Muscle of leg (tissue), 16 donors: ENCODE measurements around the gene PDPN. TPM values are rescaled to one million over a fixed set of nuclear protein-coding genes. Genes with fewer than 3 reads are reported as not detected.
A peak's percentile ranks its signal among the peaks of the same experiment; 100 is the strongest.

ENCODE experiments used
- DNase-seq: peaks from one replicate; pipeline ENCODE4 v3.0.0; 2013
- H3K27ac ChIP-seq: one replicate; pipeline ENCODE4 v1.5.1; 2013; ENCODE audit warnings: mild to moderate bottlenecking, low read length, control low read depth
- H3K27me3 ChIP-seq: one replicate; pipeline ENCODE4 v1.6.1; 2013; ENCODE audit warnings: low read length; ENCODE audit not compliant: control insufficient read depth, insufficient read depth
- H3K36me3 ChIP-seq: one replicate; pipeline ENCODE4 v1.6.1; 2013; ENCODE audit warnings: low read length; ENCODE audit not compliant: control insufficient read depth, insufficient read depth
- H3K4me1 ChIP-seq: one replicate; pipeline ENCODE4 v1.6.1; 2013; ENCODE audit warnings: low read length; ENCODE audit not compliant: control insufficient read depth, insufficient read depth
- H3K4me3 ChIP-seq: one replicate; pipeline ENCODE4 v1.5.1; 2013; ENCODE audit warnings: low read length, control low read depth
- H3K9me3 ChIP-seq: replicated peaks from 2 replicates; pipeline ENCODE4 v1.6.1; 2013; ENCODE audit warnings: low read depth, low read length; ENCODE audit not compliant: control insufficient read depth
- WGBS: methylation state at CpG from one replicate; pipeline ENCODE4 v1.1.5; 2013; ENCODE audit warnings: missing lambda C conversion rate; ENCODE audit not compliant: insufficient coverage; 5-methylcytosine and 5-hydroxymethylcytosine counted together
- long read RNA-seq, 11 donors: transcript quantifications; one replicate each; lab custom pipeline, GENCODE V29; 2026
- polyA plus RNA-seq, 8 donors: library from polyadenylated mRNA; unstranded; fragments of 120-200 nt; gene quantifications; one replicate each; pipeline versions ENCODE4 v1.2.1 to v1.2.3, GENCODE V29; 2013; ENCODE audit warnings: inconsistent platforms in 1 of 8, low replicate concordance in 1 of 8; ENCODE audit not compliant: insufficient read length in 8 of 8, insufficient read depth in 1 of 8
- total RNA-seq: library from RNA; stranded (reverse); fragments of 120-200 nt; gene quantifications from one replicate; pipeline ENCODE4 v1.2.4, GENCODE V29; 2013

PDPN gene
- total RNA-seq = 14.5 TPM
- 10 to 100 TPM; 28.6 to 52.2 (median 44.9) TPM for polyA plus RNA-seq
- long read RNA-seq, donor 1, transcript PDPN-201 (6 exons, 3,104 nt) = major isoform, 5 of 9 reads
- long read RNA-seq, donor 1, partial matches to known transcripts = 0 of 9 reads
- long read RNA-seq, donor 1, other reads (novel, unspliced or antisense) = 0 of 9 reads
- long read RNA-seq, donor 2, partial matches to known transcripts = 0 of 2 reads
- long read RNA-seq, donor 2, other reads (novel, unspliced or antisense) = 0 of 2 reads
- long read RNA-seq, donor 3, partial matches to known transcripts = 0 of 7 reads
- long read RNA-seq, donor 3, other reads (novel, unspliced or antisense) = 0 of 7 reads
- long read RNA-seq, donor 4, transcript PDPN-201 (6 exons, 3,104 nt) = major isoform, 5 of 11 reads
- long read RNA-seq, donor 4, transcript PDPN-202 (6 exons, 2,801 nt) = major isoform, 5 of 11 reads
- long read RNA-seq, donor 4, partial matches to known transcripts = 0 of 11 reads
- long read RNA-seq, donor 4, other reads (novel, unspliced or antisense) = 0 of 11 reads
- long read RNA-seq, donor 5, transcript PDPN-202 (6 exons, 2,801 nt) = minor isoform, 23 of 47 reads
- long read RNA-seq, donor 5, transcript PDPN-201 (6 exons, 3,104 nt) = major isoform, 24 of 47 reads
- long read RNA-seq, donor 5, partial matches to known transcripts = 0 of 47 reads
- long read RNA-seq, donor 5, other reads (novel, unspliced or antisense) = 0 of 47 reads
- long read RNA-seq, donor 6, transcript PDPN-202 (6 exons, 2,801 nt) = minor isoform, 6 of 24 reads
- long read RNA-seq, donor 6, transcript PDPN-201 (6 exons, 3,104 nt) = major isoform, 11 of 24 reads
- long read RNA-seq, donor 6, partial matches to known transcripts = 6 of 24 reads
- long read RNA-seq, donor 6, other reads (novel, unspliced or antisense) = 0 of 24 reads
- long read RNA-seq, donor 7, transcript PDPN-202 (6 exons, 2,801 nt) = major isoform, 10 of 19 reads
- long read RNA-seq, donor 7, transcript PDPN-201 (6 exons, 3,104 nt) = minor isoform, 9 of 19 reads
- long read RNA-seq, donor 7, partial matches to known transcripts = 0 of 19 reads
- long read RNA-seq, donor 7, other reads (novel, unspliced or antisense) = 0 of 19 reads
- long read RNA-seq, donor 8, transcript PDPN-201 (6 exons, 3,104 nt) = major isoform, 6 of 9 reads
- long read RNA-seq, donor 8, partial matches to known transcripts = 0 of 9 reads
- long read RNA-seq, donor 8, other reads (novel, unspliced or antisense) = 0 of 9 reads
- long read RNA-seq, donor 9, transcript PDPN-202 (6 exons, 2,801 nt) = major isoform, 7 of 13 reads
- long read RNA-seq, donor 9, transcript PDPN-201 (6 exons, 3,104 nt) = minor isoform, 5 of 13 reads
- long read RNA-seq, donor 9, partial matches to known transcripts = 0 of 13 reads
- long read RNA-seq, donor 9, other reads (novel, unspliced or antisense) = 0 of 13 reads
- long read RNA-seq, donor 10, transcript PDPN-202 (6 exons, 2,801 nt) = major isoform, 8 of 16 reads
- long read RNA-seq, donor 10, transcript PDPN-201 (6 exons, 3,104 nt) = major isoform, 8 of 16 reads
- long read RNA-seq, donor 10, partial matches to known transcripts = 0 of 16 reads
- long read RNA-seq, donor 10, other reads (novel, unspliced or antisense) = 0 of 16 reads
- long read RNA-seq, donor 11, transcript PDPN-202 (6 exons, 2,801 nt) = major isoform, 8 of 13 reads
- long read RNA-seq, donor 11, transcript PDPN-201 (6 exons, 3,104 nt) = minor isoform, 5 of 13 reads
- long read RNA-seq, donor 11, partial matches to known transcripts = 0 of 13 reads
- long read RNA-seq, donor 11, other reads (novel, unspliced or antisense) = 0 of 13 reads

- Histone ChIP-seq H3K4me1 (peaks cover 32% of the 10 kb centered on the region), H3K27me3 (peaks cover 22% of the 10 kb centered on the region), H3K9me3 (no peaks in the 10 kb centered on the region), H3K4me3 (peak within 1 kb of the TSS; percentile 77), H3K27ac (peak within 1 kb of the TSS; percentile 90), H3K36me3 (no peaks in the 10 kb centered on the region)
- DNase-seq = peak; percentile 93
- under 1% methylated on average over 27 of the region's 29 CpGs for WGBS
These were observed at the start of gene PDPN for GRCh38 chr1:13583595-13583965. PDPN (plus strand) TSS chr1:13583832; CDS start chr1:13584034, 202 bp downstream.

DNA sequence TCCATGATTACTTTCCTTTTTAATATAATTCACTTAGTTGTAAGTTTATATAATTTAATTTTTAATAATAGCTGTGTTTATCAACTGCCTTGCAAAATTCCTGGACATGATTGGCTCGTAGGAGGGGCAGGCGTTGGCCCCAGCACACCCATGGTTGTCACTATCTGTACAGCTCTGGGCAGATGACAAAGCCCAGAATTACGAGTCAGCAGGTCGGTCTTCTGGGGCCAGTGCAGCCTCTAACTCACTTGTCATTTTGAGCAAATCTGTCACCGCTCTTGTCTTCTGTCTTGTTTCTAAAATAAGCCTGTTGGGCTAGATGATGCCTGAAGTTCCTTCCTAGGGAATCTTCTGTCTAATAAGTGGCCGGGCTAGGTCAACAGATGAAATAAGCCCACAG lies 48.4 kb upstream of the PDPN start:
- 87% methylated on average over 2 of the region's 6 CpGs for WGBS
- DNase-seq = no peak
- Histone ChIP-seq H3K4me3 (no peak overlapping the region), H3K36me3 (no peaks in the 10 kb centered on the region), H3K9me3 (no peaks in the 10 kb centered on the region), H3K27me3 (no peaks in the 10 kb centered on the region), H3K27ac (no peak overlapping the region), H3K4me1 (no peaks in the 10 kb centered on the region)

- no peaks in the 10 kb centered on the region for H3K9me3 ChIP-seq
- H3K4me1 ChIP-seq = peaks cover 4% of the 10 kb centered on the region
- 13% methylated on average over 2 of the region's 4 CpGs for WGBS
- H3K27ac ChIP-seq = no peak overlapping the region
- no peaks in the 10 kb centered on the region for H3K27me3 ChIP-seq
- no peak for DNase-seq
- H3K4me3 ChIP-seq = no peak overlapping the region
- H3K36me3 ChIP-seq = no peaks in the 10 kb centered on the region
These were observed 47.1 kb upstream of the PDPN start for GRCh38 chr1:13536571-13536970.

DNA sequence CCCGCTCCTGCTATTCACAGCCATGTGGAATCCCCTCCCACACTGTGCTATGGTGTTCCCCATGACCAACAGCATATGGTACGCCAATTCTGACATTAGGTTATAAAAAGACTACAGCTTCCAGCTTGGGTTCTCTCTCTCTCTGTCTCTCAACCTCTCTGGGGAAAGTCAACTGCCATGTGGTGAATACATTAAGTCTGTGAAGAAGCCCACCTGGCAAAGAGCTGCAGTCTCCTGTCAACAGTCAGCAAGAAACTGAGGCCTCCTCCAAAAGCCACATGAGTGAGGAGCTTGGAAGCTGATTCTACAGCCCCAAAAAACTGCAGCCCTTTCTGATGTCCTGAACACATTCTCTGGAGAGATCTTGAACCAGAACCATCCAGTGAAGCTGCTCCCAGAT lies 44.8 kb upstream of the PDPN start:
- no peak overlapping the region for H3K4me3 ChIP-seq
- no peaks in the 10 kb centered on the region for H3K36me3 ChIP-seq
- 86% methylated on average over 2 of the region's 2 CpGs for WGBS
- no peak overlapping the region for H3K27ac ChIP-seq
- no peak for DNase-seq
- no peaks in the 10 kb centered on the region for H3K9me3 ChIP-seq
- H3K27me3 ChIP-seq = no peaks in the 10 kb centered on the region
- H3K4me1 ChIP-seq = peaks cover 10% of the 10 kb centered on the region

- Histone ChIP-seq H3K4me3 (no peak overlapping the region), H3K4me1 (peaks cover 15% of the 10 kb centered on the region), H3K27ac (no peak overlapping the region), H3K27me3 (no peaks in the 10 kb centered on the region), H3K9me3 (no peaks in the 10 kb centered on the region), H3K36me3 (no peaks in the 10 kb centered on the region)
- DNase-seq = no peak
- WGBS = 60% methylated on average over 2 of the region's 2 CpGs
These were observed 43.9 kb upstream of the PDPN start for GRCh38 chr1:13539683-13540082.

DNA sequence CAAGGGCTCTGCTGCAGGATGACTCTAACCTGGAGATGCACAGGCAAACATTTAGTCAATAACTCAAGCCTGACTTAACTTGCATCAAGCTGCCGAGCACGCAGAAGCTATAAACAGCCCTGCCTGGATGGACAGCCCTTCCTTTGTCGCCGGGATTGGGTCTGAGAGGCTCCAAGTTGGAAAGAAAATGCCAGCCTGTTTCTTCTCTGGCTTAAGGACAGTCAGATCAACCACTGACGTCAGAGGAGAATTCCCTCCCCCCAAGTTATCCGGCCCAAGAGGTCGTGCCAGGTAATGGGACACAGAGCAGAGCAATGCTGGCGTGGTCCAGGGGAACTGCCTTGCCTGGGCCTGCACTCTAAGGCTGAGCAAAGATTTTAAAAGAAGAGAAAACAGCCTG lies 42.8 kb upstream of the PDPN start:
- Histone ChIP-seq H3K4me1 (peaks cover 15% of the 10 kb centered on the region), H3K4me3 (no peak overlapping the region), H3K9me3 (no peaks in the 10 kb centered on the region), H3K36me3 (no peaks in the 10 kb centered on the region), H3K27ac (no peak overlapping the region), H3K27me3 (no peaks in the 10 kb centered on the region)
- peak; percentile 32 for DNase-seq
- 71% methylated on average over 6 of the region's 8 CpGs for WGBS

GRCh38 chr1:13541435-13542215 lies 42.0 kb upstream of the PDPN start:
- Histone ChIP-seq H3K9me3 (no peaks in the 10 kb centered on the region), H3K27ac (no peak overlapping the region), H3K4me1 (peaks cover 15% of the 10 kb centered on the region), H3K4me3 (no peak overlapping the region), H3K27me3 (no peaks in the 10 kb centered on the region), H3K36me3 (no peaks in the 10 kb centered on the region)
- 88% methylated on average over 13 of the region's 13 CpGs for WGBS
- no peak for DNase-seq

GRCh38 chr1:13543451-13544220 lies 40.0 kb upstream of the PDPN start:
- Histone ChIP-seq H3K9me3 (no peaks in the 10 kb centered on the region), H3K36me3 (no peaks in the 10 kb centered on the region), H3K27me3 (no peaks in the 10 kb centered on the region), H3K27ac (peak overlapping the region; percentile 81), H3K4me1 (peaks cover 15% of the 10 kb centered on the region), H3K4me3 (no peak overlapping the region)
- WGBS = 33% methylated on average over 15 of the region's 20 CpGs
- peak; percentile 78 for DNase-seq
